GM12865 (cell line): Measurements from ENCODE around the gene PEPD.

Experiments used
- DNase-seq: peaks from one replicate; pipeline ENCODE4 v3.0.0; 2010; ENCODE audit warnings: low read depth
- H3K4me3 ChIP-seq: 2 replicates; pipeline ENCODE4 v1.5.1; 2011; ENCODE audit warnings: mild to moderate bottlenecking, low read depth, low read length, control low read depth
- CTCF ChIP-seq: IDR thresholded peaks from 2 replicates; pipeline ENCODE4 v1.5.1; 2011; ENCODE audit warnings: low read length, control low read depth, low read depth, inconsistent platforms; ENCODE audit not compliant: insufficient read depth; ENCODE audit errors: missing control alignments

Gene PEPD

GRCh38 chr19:33477781-33478180, 43.8 kb downstream of the PEPD start:
- TF ChIP-seq CTCF, result no peak
- no peak overlapping the region for H3K4me3 ChIP-seq
- no peak for DNase-seq

GRCh38 chr19:33476151-33476707, 45.4 kb downstream of the PEPD start:
- no peak overlapping the region for H3K4me3 ChIP-seq
- no peak for TF ChIP-seq CTCF
- DNase-seq, result no peak

- TF ChIP-seq CTCF, result no peak
- DNase-seq, result no peak
- H3K4me3 ChIP-seq, result no peak overlapping the region
Measured at GRCh38 chr19:33473653-33474305, 47.8 kb downstream of the PEPD start.

GRCh38 chr19:33472691-33473652, 48.6 kb downstream of the PEPD start:
- no peak for TF ChIP-seq CTCF
- H3K4me3 ChIP-seq, result no peak overlapping the region
- no peak for DNase-seq

- no peak for TF ChIP-seq CTCF
- no peak overlapping the region for H3K4me3 ChIP-seq
- DNase-seq, result no peak
Measured at GRCh38 chr19:33472226-33472625, 49.4 kb downstream of the PEPD start.

GRCh38 chr19:33471111-33471996, 50.2 kb downstream of the PEPD start:
- DNase-seq, result no peak
- H3K4me3 ChIP-seq, result no peak overlapping the region
- TF ChIP-seq CTCF, result no peak
